Measurements from ENCODE around the gene MAP2K1.

GRCh38 chr15:66488525-66488924, 101.8 kb downstream of the MAP2K1 start:
- TF ChIP-seq CTCF (IDR thresholded peaks at IDR 0.05), result no peak
- TF ChIP-seq POLR2A (IDR thresholded peaks at IDR 0.05), result no peak
